GM19468 (cell line): ENCODE data around the gene GADD45GIP1.
"Not testable (repeated sequence)": the region's sequence is repeated elsewhere in the genome, so short reads cannot be mapped to it uniquely, and the experiment has no call there.

Experiments used
- ATAC-seq: cut with Tn5 transposase; IDR thresholded peaks from one replicate; pipeline ENCODE4 v1.9.1; 2021; ENCODE audit warnings: mild to moderate bottlenecking, moderate library complexity, moderate number of reproducible peaks; ENCODE audit not compliant: unreplicated experiment; ENCODE audit errors: extremely low read depth

The GADD45GIP1 gene

GRCh38 chr19:12918253-12918652 lies 38.8 kb downstream of the GADD45GIP1 start:
- no peak for ATAC-seq

GRCh38 chr19:12915860-12916259 lies 41.2 kb downstream of the GADD45GIP1 start:
- ATAC-seq, result not testable (repeated sequence)

DNA sequence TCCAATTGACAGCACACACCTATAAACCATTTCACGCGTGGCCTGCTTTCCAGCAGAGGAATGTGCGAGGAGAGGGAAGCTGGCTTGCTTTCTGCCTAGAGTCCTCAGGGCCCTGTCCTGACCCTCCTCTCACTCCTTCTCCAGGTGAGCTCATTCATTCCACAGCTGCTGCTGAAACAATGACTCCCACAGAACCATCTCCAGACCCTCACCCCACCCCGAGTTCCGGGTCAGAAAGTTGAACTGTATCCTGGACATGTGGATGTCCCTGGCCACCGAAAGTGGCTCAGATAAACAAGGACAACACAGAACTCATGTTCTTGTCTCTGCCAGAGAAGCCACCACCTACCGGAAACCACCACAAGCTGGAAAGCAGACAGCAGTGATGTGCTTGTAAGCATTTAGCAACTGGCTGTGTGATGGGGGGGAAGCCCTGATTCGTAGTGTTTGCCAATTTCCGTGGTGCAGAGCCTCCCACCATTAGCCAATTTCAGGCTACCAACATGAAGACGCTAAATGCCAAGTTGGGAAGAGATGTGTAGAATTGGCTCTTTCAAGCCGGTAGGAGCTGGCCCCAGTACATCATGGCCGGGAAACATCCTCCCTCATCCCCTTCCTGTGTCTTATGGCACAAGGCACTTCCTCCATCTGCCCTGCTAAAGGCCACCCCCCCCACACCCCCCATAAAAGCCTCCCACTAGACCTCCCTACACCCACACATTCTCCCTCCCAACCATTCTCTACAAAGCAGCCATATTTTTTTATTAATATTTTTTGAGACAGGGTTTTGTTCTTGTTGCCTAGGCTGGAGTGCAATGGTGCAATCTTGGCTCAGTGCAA lies 43.0 kb downstream of the GADD45GIP1 start:
- ATAC-seq, result no peak

DNA sequence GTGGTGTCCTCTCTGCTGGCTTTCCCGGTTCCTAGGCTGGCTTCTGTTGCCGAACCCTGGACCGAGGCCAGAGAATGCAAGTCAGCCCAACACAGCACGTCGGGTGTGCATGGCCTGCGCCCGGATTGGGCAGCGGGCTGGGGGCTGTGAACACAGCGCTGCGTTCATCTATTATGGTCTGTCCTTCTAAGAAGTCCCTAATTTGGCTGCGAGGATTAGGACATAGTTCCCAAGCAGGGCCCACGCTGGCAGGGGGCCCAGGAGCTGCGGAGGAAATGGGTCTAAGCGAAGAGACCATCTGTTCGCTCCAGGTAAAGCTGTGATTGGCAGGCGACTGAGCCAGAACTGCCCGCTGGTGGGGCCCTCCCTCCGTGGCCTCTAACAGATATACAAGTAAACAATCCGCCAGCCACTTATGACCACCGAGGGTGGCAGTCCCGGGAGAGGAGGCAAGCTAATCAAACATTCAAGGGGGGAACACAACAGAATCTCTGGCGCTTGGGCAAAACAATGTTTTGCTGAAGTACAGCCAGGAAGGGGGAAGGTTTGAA lies 43.9 kb downstream of the GADD45GIP1 start:
- ATAC-seq, result no peak

DNA sequence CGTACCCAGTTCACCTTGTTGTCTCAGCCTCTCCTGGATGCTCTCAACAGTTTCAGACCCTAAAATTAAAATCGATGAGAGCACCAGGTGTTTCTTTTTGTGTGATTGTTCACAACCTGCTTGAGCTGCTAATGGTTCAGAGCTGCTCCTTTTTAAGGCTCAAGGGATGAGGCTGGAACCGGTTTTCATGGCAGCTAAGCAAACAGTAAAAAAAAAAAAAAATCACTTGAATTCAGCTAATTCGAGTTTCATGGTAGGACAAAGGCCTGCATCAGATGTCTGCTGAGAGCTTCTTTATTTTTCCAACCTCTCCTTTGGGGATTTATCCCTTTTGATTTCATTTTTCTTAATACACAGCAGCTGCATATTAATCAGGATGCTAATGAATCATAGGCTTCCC lies 44.5 kb downstream of the GADD45GIP1 start:
- ATAC-seq, result no peak

GRCh38 chr19:12907166-12907565 lies 49.9 kb downstream of the GADD45GIP1 start:
- no peak for ATAC-seq
